CD4-positive, alpha-beta T cell treated with Interferon alpha-2 for 1 hour (primary cell): ENCODE measurements around the gene DAB1.

Experiments used
- DNase-seq, 2 donors: peaks; one replicate each; pipeline ENCODE4 v3.0.0-alpha.2; 2020 to 2022

DAB1 gene

GRCh38 chr1:57010511-57010910, 413.3 kb downstream of the DAB1 start:
- no peak for DNase-seq

GRCh38 chr1:57007948-57008347, 415.9 kb downstream of the DAB1 start:
- no peak for DNase-seq

DNA sequence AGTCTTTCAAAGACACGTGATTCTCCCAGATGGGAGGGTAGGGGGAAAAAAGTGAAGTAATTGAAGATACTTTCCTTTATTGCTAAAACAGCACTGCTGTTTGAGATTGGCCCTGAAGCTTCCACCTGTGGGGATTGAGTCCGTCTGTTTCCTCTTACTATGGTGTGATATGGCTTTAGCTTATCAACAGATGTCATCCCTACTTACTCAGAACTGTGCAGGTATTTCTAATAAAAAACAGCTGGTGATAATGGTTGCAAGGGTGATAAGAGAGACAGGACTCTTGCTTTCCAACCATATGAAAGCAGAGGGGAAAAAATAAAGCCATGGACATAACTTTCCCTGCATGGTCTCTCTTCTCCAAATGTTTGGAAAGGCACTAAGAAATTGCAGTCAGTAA, 416.4 kb downstream of the DAB1 start:
- no peak for DNase-seq

GRCh38 chr1:57003398-57004139, 420.3 kb downstream of the DAB1 start:
- no peak for DNase-seq

GRCh38 chr1:56995414-56996100, 428.3 kb downstream of the DAB1 start:
- DNase-seq: no peak

DNA sequence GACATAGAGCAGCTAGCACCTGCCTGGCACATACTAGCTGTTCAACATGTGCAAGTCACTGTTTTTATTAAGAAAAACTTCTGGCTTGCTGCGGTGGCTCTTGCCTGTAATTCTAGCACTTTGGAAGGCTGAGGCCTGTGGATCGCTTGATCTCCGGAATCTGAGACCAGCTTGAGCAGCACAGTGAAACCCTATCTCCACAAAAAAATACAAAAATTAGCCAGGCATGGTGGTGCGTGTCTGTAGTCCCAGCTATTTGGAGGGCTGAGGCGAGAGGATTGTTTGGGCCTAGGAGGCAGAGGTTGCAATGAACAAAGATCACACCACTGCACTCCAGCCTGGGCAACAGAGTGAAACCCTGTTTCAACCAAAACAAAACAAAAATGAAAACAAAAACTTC, 430.4 kb downstream of the DAB1 start:
- DNase-seq: no peak

- no peak for DNase-seq
These were observed 431.3 kb downstream of the DAB1 start for GRCh38 chr1:56992318-56993125.

- DNase-seq: no peak
These were observed 432.3 kb downstream of the DAB1 start for GRCh38 chr1:56991576-56991975.

DNA sequence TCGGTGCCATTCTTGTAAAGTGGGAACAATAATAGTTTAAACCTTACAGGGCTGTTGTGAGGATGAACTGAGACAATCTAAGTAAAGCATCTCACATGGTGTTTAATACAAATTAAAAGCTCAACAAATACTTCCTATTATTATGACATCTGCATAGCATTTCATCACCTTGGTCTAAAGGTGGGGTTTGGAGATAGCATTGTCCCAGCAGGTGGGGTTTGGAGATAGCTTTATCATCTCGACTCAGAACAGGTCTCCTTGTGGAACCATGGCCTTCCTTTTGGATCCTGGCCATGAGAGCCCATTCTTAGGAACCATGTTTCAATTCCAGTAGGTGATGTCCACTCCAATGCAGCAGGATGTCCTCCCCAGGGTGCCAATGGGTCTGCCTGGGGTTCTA, 437.5 kb downstream of the DAB1 start:
- DNase-seq: no peak

- DNase-seq: no peak
These were observed 438.0 kb downstream of the DAB1 start for GRCh38 chr1:56985857-56986256.

DNA sequence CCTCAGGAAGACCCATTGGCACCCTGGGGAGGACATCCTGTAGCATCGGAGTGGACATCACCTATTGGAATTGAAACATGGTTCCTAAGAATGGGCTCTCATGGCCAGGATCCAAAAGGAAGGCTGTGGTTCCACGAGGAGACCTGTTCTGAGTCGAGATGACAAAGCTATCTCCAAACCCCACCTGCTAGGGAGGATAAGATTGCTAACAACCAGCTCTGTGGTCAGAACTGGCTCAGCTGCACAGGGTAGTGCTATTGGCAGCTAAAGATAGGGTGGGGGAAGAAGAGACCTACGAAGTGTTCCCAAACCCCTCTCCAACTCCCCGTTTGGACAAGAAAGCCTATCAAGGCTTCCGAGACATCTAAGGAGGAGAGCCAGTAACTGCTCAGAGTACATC, 440.4 kb downstream of the DAB1 start:
- DNase-seq: no peak

DNA sequence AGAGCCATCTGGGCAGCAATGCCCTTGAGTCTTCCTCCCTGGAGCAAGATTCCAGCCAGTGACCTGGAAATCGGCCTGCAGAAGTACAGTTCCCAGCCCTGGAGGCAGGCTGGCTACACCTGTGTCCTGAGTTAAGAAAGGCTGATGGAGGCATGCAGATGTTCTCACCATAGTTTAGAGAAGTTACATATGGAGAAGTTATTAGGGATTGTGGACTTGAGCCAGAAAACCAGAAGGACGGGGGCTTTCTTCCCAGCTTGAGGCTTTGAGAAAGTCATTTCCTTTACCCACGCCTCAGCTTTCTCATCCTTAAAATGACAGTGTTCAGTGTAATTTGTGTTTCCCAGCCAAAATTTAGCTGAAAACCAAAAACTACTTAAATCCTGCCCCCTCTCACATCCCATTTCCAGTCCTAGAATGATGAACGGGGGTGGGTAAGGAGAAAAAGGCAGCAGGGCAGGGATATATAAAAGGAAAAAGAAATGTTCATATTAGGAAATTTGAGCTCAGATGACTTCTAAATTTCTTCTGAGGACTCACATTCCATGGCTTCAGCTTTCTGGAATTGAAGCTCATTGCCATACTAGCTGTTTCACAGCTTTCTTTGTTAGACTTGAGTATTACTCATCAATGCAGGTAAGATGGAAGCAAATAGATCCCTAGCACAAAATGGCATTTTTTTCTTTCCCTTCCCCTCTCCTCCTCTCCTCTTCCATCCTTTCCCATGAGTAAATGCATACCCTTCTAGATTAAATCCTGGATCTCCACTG, 443.7 kb downstream of the DAB1 start:
- no peak for DNase-seq

GRCh38 chr1:56978819-56979218, 445.0 kb downstream of the DAB1 start:
- DNase-seq: no peak

DNA sequence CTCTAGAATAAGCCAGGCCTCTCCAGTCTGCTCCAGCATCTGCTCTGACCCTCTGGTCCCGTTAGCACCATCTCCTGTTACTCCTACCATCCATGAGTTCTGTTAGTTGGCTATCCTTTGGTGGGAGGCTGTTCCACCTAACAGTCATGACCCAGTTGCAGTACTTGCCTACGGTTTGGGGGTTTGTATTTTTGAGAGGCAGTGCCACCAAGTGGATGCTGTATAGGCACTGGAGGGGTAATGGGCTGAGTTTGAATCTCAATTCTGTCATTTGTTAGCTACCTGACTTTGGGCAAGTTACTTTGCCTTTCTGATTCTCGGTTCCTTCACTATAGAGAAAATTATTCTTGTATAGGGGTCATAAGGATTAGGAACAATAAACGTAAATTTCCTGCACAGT, 445.9 kb downstream of the DAB1 start:
- DNase-seq: no peak

DNA sequence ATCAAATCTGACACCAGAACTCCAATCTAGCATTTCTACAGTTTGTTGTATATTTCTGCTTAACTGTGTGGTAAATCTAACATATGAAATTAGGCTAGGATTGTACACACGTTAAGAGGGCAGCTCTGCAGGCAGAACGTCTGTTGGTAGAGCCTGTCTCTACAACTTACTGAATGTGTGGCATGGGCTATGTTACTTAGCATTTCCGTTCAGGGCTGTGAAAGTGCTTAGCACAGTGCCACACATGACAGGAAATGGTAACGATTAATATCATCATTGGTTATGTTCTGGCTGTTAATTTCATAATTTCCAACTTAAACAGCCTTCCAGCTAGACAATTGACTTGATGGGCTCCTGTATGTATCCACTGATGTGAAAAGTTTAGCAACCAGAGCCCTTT, 448.4 kb downstream of the DAB1 start:
- no peak for DNase-seq

DNA sequence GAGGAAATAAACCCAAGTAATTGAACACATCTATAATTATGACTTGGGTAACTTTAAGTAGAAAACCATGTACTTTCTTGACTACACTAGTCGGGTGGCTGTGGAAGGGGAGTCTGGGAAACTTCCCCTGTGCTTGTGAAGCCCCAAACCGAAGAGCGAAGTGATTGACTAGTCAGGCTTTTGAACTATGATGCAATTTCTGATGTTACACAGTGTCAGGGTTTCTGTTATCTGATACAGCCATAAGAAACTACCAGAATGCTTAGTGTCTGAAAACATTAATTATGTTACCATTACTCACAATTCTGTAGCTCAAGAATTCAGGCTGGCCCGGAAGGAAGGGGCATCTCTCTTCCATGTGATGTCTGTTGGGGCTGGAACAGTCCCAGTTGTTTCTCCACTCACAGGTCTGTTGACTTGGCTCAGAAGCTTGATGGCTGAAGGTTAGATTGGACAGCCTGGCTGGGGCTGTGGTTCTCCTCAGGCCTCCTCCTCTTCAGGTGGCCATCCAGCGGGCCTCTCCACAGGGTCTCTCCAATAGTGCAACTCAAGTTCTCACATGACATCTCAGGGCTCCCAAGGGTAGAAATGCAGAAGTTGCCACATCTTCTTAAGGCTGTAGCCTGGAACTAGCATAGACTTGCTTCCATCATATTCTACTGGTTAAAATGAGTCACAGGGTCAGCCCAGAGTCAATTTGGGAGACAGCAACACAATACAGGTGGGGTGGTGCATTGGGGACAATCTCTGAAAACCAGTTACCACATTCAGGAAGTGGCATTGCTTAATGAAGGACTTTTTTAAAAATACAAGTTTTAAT, 449.7 kb downstream of the DAB1 start:
- DNase-seq: no peak

DNA sequence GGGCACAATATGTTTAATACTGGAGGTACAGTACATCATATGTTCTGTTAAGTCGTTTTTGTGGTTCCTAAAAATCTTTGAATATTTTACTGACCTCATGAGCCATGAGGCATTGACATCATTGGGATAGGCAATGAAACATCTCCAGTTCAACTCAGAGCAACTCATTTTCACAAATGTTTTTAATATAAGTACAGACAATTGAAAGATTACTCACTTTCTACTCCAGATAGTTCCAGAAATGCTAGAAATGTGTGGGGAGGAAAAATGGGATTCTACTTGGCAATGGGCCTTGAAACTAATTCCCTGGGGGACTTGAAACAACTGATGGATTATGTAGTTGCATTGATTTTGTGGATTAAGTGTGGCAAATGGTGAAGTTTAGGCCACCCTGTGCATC, 450.9 kb downstream of the DAB1 start:
- no peak for DNase-seq

DNA sequence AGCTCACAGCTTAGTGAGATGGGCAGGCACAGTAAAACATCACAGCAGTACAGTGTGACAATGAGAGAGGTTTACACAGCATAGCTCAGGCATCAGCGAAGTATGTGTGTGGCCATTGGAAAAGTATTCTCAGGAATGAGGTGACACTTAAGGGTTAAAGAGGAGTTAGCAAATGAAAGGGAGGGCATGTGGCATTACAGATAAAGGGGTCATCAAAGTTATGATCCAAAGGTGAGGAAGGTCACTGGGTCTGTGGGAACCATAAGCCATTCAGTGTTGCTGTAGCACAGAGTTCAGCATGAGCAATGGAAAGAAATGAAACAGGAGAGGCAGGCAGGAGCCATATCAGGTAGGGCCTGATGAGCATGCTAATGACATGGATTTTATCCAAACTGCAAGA, 453.6 kb downstream of the DAB1 start:
- DNase-seq: no peak

- DNase-seq: no peak
These were observed 454.9 kb downstream of the DAB1 start for GRCh38 chr1:56968878-56969495.

DNA sequence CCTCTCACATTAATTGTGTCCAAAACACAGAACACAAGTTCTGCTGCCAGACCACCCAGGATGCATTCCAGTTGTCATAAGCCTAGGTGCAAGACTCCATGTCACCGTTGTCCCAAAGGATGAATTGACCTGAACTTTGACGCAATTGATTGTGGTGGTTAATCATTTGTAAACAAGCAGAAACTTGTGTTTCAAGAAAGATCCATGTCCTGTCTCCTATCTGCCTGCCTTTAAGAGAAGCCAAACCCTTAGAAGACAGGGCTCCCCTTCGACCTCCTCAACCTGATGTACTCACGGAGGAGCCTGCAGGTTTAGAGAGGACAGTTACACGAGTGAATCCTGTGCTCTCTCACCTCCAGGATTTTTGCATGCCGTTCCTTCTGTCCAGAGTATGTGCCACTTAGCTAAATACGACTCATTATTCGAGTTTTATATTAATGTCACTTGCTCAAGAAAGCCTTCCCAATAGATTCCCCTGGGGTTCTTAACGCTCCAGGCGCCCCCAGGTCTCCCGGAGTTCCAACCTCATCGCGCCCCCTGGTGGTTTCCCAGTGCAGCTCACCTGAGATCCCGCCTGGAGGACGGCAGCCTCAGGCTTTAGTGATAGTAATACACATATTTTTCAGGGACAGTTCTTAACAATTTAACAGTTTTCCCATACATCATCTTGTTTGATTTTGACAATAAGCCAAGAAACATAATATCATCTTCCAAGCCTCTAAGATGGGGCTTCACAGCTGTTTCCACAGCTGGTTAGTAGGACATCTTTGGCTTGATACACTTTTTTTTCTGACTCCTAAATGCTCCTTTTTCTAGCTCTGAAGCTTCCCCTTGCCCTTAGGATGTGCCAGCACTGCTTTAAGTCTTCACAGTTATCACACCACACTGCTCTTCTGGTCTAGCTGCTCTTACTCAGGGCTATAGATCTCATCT, 455.7 kb downstream of the DAB1 start:
- DNase-seq: no peak

DNA sequence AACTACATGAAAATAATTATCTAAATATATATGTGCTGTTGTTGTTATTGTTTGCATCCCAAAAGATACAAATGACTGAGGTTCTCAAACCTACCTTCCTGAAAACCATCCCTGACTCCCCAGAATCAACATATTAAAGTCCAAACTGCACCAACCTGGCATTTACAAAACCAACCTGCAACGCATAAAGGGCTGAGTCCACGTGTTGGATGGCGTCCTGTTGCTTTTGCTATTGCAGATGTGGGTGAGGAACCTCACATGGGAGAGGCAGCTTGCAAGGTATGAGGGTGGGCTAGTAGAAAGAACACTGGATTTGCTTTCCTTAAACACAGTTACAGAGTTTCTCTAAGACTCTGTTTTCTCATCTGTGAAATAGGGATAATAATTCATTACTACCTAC, 456.5 kb downstream of the DAB1 start:
- no peak for DNase-seq
